Head of caudate nucleus (tissue), 42 donors: Measurements from ENCODE around the gene SLC22A17.
A peak's percentile ranks its signal among the peaks of the same experiment; 100 is the strongest.
"Not testable (repeated sequence)": the region's sequence is repeated elsewhere in the genome, so short reads cannot be mapped to it uniquely, and the experiment has no call there.

Experiments used
- DNase-seq, 42 donors: peaks; one replicate each; pipeline versions ENCODE4 v3.0.0 to v3.0.0-alpha.2; 2020 to 2021; ENCODE audit warnings: mixed read lengths in 7 of 42
- intact Hi-C: fragments of 100-400 bp; cut with DNase I; formaldehyde crosslinking; loops from one replicate; pipeline ENCODE4 v1.15.0; 2022

SLC22A17 gene

GRCh38 chr14:23352506-23353432, at the start of gene SLC22A17:
TSS of gene SLC22A17 (minus strand) at chr14:23352887.
- intact Hi-C loops = no loop called here
- peak; percentile 86 to 98 (median 94) for DNase-seq

GRCh38 chr14:23401291-23401690, 48.6 kb upstream of the SLC22A17 start:
- intact Hi-C loops = no loop called here

GRCh38 chr14:23400496-23401149, 47.9 kb upstream of the SLC22A17 start:
- DNase-seq, intact Hi-C loops: not testable (repeated sequence)

More at GRCh38 chr14:23401291-23401690, 48.6 kb upstream of the SLC22A17 start:
- no peak for DNase-seq

DNA sequence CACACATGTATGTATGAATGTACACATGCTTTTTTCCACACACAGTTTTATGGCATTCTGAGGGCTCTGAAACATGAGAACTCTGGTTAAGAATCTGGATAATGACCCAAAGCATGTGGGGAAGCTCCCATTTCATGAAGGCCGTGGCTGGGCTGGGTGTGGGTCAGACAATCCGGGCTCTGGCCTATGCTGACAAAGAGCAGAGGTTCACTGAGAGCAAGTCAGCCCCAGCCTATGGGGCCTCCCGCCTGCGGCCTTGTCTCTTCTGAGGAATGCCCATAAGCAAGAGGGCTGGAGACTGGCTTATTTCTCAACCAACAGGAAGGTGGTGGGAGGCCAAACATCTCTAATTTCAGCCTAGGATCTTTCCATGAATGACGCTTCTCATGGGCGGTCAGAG, 46.9 kb upstream of the SLC22A17 start:
- DNase-seq = no peak
- intact Hi-C loops = no loop called here

DNA sequence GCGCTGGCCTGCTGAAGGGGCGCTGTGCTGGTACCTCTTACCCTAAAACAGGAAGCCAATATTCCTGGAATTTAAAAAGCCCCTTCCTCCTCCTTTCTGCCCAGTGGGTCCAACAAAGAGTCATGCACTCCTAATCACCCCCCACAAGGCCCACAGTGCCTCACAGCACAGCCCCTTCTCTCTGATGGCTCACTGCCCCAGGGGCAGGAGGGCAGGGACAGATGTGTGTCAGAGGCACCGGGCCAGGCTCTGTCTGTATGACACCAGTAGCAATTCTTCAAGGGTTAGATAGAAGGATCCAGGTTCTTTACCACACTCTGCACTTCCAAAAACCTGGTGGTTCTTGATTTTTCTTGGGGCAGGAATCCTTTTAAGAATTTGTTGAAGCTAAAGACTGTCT, 46.4 kb upstream of the SLC22A17 start:
- intact Hi-C loops = no loop called here
- no peak for DNase-seq

DNA sequence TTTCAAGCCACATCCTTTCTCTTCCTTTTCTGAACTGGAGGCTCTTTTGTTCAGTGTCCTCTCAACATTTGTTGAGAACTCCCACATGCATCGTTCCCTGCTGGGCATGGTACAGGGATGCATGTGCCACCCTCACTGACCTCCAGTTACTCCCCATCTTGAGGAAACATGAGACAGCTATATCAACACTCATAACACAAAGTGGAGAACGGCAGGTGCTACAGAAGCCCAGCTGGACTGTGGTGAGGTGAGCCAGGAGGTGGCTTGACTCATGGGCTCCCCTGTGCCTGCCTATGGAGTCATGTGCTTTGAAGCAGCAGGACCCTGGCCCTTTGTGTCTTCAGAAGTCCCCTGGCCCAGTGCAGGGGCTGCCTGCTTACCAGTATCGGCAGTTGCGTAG, 45.7 kb upstream of the SLC22A17 start:
- intact Hi-C loops = no loop called here
- no peak for DNase-seq

GRCh38 chr14:23396781-23397407, 44.2 kb upstream of the SLC22A17 start:
- no peak for DNase-seq
- intact Hi-C loops = no loop called here

DNA sequence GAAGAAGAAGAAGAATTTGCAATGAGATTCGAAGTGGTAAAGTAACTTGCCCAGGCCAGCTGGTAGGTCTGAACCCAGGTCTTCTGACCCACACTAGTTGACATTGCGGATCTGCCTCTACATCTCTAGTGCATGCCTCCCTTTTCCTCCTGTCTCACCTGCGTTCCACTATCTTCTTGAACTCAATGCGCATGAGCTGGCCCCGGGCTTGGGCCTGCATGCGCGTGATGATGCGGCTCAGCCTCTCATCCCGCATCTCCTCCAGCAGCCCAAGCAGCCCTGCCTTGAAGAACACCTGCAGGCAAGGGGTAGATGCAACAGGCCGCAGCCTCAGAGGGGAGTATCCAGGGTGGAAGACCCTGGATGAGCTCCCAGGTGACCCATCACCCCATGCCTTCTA, 43.4 kb upstream of the SLC22A17 start:
- no peak for DNase-seq
- intact Hi-C loops = no loop called here

GRCh38 chr14:23392613-23393012, 39.9 kb upstream of the SLC22A17 start:
- intact Hi-C loops = no loop called here
- no peak for DNase-seq

GRCh38 chr14:23389871-23390270, 37.2 kb upstream of the SLC22A17 start:
- intact Hi-C loops, DNase-seq: not testable (repeated sequence)

GRCh38 chr14:23389396-23389795, 36.7 kb upstream of the SLC22A17 start:
- no peak for DNase-seq
- intact Hi-C loops = no loop called here

DNA sequence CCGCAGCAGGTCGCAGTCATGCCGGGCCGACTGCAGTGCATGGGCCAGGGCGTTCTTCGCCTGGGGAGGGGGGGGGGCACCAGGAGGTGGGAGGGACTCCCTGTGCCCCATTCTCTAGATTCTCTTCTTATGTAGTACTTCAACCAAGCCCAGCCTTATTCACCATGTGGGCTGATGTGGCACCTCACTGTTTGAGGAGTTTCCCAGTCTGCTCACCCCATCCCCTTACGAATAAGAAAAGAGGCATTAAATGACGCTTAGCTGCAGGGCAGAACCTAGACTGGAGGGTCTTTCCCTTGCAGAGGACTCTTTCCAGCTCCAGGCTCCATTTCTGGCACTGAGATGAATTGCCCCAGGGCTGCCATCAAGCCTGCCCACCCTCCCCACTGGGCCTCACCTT, 36.3 kb upstream of the SLC22A17 start:
- intact Hi-C loops = no loop called here
- DNase-seq = no peak

DNA sequence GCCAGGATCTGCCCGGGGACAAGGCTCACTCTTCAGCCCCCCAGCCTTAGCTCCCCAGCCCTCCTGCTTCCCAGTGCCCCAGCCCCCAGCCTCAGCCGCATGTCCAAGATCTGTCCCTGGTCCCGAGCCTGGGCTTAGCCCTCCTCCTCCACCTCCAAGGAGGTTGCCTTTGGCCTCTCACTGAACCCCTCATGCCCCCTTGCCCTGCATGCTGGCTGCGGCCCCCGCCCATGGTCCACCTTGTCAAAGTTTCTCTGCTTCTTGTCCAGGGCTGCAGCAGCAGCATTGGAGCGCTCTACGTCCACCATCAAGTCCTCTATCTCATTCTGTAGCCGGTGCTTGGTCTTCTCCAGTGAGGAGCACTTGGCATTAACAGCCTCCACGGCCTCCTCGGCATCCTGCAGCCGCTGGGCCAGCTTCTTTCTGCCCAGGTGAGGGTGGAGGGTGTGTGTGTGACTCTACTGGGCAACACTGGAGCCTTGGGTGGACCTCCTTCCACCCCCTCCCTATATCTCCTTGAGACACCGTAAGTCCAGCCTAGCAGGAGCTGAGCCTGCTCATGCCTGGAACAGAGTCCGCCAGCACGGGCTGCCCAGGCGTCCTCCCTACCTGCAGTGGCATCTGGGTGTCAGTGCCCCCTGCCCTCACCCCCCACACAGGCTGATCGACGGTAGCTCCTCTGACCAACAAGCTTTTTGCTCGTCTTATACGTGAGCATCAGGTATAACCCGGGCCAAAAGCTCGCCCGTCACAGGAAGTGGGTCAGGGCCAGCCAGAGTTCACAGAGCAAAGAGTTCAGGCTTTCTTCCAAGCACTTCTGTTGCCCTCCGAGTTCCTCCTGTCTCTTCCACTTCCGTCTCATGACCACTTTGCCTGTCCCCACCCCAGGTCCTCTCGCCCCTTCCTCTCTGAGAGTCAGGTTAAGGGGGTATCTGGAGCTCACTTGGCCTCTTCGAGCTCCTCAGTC, 35.5 kb upstream of the SLC22A17 start:
- no peak for DNase-seq
- intact Hi-C loops = no loop called here

GRCh38 chr14:23386999-23387398, 34.3 kb upstream of the SLC22A17 start:
- DNase-seq = no peak
- intact Hi-C loops = no loop called here

DNA sequence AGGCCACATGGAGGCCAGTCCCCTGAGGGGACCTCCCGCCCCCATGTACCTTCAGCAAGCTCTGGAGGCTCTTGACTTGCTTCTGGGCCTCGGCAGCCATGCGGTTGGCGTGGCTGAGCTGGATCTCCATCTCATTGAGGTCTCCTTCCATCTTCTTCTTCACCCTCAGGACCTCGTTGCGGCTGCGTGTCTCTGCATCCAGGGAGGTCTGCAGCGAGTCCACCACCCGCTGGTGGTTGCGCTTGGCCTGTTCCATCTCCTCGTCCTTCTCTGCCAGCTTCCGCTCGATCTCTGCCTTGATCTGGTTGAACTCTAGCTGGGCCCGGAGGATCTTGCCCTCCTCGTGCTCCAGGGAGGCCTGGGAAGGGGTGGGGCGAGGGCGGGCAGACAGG, 33.6 kb upstream of the SLC22A17 start:
- intact Hi-C loops = not testable (repeated sequence)

DNA sequence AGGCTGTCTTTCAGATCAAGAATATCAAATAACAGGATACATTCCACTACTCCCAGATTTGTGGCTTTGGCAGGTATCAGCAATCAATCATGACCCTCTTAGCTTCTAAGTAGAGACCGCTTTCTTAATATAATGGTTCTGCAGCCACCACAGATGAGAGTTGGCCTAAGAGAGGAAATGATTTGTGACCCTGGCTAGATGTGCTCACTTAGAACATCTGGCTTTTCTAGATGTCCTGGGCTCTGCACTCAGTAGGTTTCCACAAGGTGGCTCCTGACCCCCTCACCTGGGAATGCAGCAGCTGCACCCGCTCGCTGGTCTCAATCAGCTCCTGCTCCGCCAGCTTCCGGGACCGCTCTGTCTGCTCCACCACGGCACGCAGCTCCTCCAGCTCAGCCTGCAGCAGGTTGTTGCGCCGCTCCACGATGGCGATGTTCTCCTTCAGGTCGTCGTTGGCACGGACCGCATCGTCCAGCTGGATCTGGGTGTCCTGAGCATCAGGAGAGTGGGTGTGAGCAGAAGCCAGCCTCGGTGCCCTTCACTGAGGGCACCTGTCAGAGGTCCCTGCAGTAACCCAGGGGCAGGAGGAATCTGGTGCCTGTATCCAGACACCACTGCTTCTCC, 33.1 kb upstream of the SLC22A17 start:
- intact Hi-C loops = no loop called here
- DNase-seq = no peak

More for the DNA sequence above, 33.6 kb upstream of the SLC22A17 start:
- DNase-seq = not testable (repeated sequence)

GRCh38 chr14:23385244-23385641, 32.6 kb upstream of the SLC22A17 start:
- intact Hi-C loops = no loop called here
- no peak for DNase-seq

DNA sequence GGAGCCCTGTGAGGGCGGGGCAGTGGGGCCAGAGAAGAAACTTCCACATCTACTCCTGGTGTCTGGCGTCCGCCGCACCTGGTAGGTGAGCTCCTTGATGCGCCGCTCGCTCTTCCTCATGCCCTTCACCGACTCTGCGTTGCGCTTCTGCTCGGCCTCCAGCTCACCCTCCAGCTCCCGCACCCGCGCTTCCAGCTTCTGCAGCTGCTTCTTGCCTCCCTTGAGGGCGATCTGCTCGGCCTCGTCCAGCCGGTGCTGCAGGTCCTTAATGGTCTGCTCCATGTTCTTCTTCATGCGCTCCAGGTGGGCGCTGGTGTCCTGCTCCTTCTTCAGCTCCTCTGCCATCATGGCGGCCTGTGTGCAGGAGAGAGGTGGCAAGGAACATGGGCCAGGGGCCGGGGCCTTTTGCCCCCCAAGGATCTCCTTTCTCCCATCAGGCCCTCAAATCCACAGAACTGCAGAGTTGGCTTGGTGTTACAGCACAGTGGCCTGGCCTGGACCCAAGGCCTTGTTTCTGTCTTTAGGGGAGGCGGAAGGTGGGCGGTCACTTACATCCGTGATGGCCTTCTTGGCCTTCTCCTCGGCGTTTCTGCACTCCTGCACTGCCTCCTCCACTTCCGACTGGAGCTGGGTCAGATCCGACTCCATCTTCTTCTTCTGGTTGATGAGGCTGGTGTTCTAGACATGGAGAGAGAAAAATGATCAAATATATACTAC, 31.8 kb upstream of the SLC22A17 start:
- intact Hi-C loops = no loop called here
- no peak for DNase-seq
